Measurements from ENCODE around the gene ACAN. TPM values are rescaled to one million over a fixed set of nuclear protein-coding genes. Genes with fewer than 3 reads are reported as not detected.

The ACAN gene
- total and polyA plus RNA-seq, 2 of the 8 experiments (the other 6 are each of a cell fraction or from before 2014, with no cell fraction given) = 0.71 to 0.73 TPM

GRCh38 chr15:88871313-88871712 lies 68.1 kb downstream of the ACAN start:
- POLR2A ChIA-PET (ENCODE audit: partially characterized antibody) = interaction anchor here (1.2 to 1.6 kb wide), 2 partner anchors 26 to 127 kb away, joined by 3 to 5 read pairs; no protein-coding TSS in a partner anchor
- H3K4me2 ChIP-seq (ENCODE audit: insufficient read depth in 1 of 2, low read depth in 2 of 2, low read length in 2 of 2) = no peak overlapping the region
- FAIRE-seq = no peak
- no peak overlapping the region for H2BK20ac ChIP-seq (ENCODE audit: low read length)
- no peak overlapping the region for H2BK5ac ChIP-seq (ENCODE audit: low read depth, low read length)
- no peak for DNase-seq (ENCODE audit: low read depth in 1 of 2, low spot score in 2 of 2)
- CTCF ChIA-PET (ENCODE audit: partially characterized antibody) = interaction anchor here (0.7 to 4.3 kb wide), 13 partner anchors 7 to 487 kb away, joined by 3 to 36 read pairs (median 4); no protein-coding TSS in a partner anchor
- H3K23ac ChIP-seq (ENCODE audit: insufficient read length) = no peak overlapping the region
- no peak overlapping the region for H2BK15ac ChIP-seq (ENCODE audit: low read length)
- H3K36me3 ChIP-seq (ENCODE audit: control insufficient read depth in 2 of 4, insufficient read depth in 4 of 4, low read length in 3 of 4) = peaks cover 0 to 3% (median 1%) of the 10 kb centered on the region in 4 experiments; a peak in 3 of 8 replicates
- WGBS, 2 experiments (ENCODE audit: extremely low coverage in 1 of 2, insufficient coverage in 1 of 2, insufficient read length in 1 of 2, insufficient replicate concordance in 2 of 2, low coverage in 1 of 2, low lambda C conversion rate in 2 of 2, missing lambda C conversion rate in 1 of 2) = 91% methylated on average over 12 of the region's 14 CpGs; no CpG with 5 or more reads in 1 of the 2 experiments
- no peak overlapping the region for H3K9ac ChIP-seq (replicated peaks in 1 of 4; ENCODE audit: extremely low read depth in 1 of 4, low read depth in 3 of 4, low read length in 3 of 4)
- no peaks in the 10 kb centered on the region for H3K79me1 ChIP-seq (ENCODE audit: low read depth, low read length)
- H3K27me3 ChIP-seq (replicated peaks in 1 of 4; ENCODE audit: control insufficient read depth in 3 of 4, extremely low read depth in 1 of 4, insufficient read depth in 3 of 4, low read length in 3 of 4) = no peaks in the 10 kb centered on the region
- no peak overlapping the region; the same call in 1 of the 2 replicates for H4K8ac ChIP-seq (ENCODE audit: extremely low read depth, insufficient read depth, low read length)
- TF ChIP-seq SIRT6 (IDR thresholded peaks at IDR 0.05; ENCODE audit: low read length) (no peak), EP300 (IDR thresholded peaks at IDR 0.05; ENCODE audit: borderline replicate concordance in 1 of 2, low read depth in 2 of 2, low read length in 2 of 2) (no peak)
- no peak overlapping the region for H3K14ac ChIP-seq (ENCODE audit: insufficient read length)
- no peak overlapping the region for H4K5ac ChIP-seq (ENCODE audit: insufficient read length, low read depth, low read length)
- no peak overlapping the region for H2AK5ac ChIP-seq (ENCODE audit: low read depth, low read length)
- peaks cover 0 to 4% (median 1%) of the 10 kb centered on the region in 4 experiments; a peak in 2 of 7 replicates for H3K4me1 ChIP-seq (replicated peaks in 1 of 4; ENCODE audit: control insufficient read depth in 3 of 4, insufficient read depth in 4 of 4, low read length in 3 of 4)
- H3K79me2 ChIP-seq (ENCODE audit: control insufficient read depth in 1 of 2, insufficient read depth in 2 of 2, low read length in 2 of 2) = no peaks in the 10 kb centered on the region
- no peak overlapping the region for H3K56ac ChIP-seq (replicated peaks; ENCODE audit: insufficient read length, low read depth, low read length)
- H4K20me1 ChIP-seq (replicated peaks in 1 of 2; ENCODE audit: control insufficient read depth in 1 of 2, insufficient read depth in 2 of 2, low read length in 2 of 2) = no peaks in the 10 kb centered on the region
- no peak overlapping the region for H3K4ac ChIP-seq (replicated peaks; ENCODE audit: insufficient read length, low read depth, low read length)
- H2AFZ ChIP-seq (ENCODE audit: low read length) = no peak overlapping the region
- no peak overlapping the region for H2BK120ac ChIP-seq (replicated peaks; ENCODE audit: low read depth, low read length)
- no peak overlapping the region for H3K4me3 ChIP-seq (ENCODE audit: extremely low read depth in 1 of 4, insufficient read depth in 2 of 4, low read depth in 3 of 4, low read length in 4 of 4)
- H3K27ac ChIP-seq (ENCODE audit: low read depth, low read length) = no peak overlapping the region
- H4K91ac ChIP-seq (replicated peaks; ENCODE audit: insufficient read length, low read length) = no peak overlapping the region
- H2BK12ac ChIP-seq (ENCODE audit: low read depth, low read length) = no peak overlapping the region
- no peaks in the 10 kb centered on the region for H3K23me2 ChIP-seq (ENCODE audit: low read depth, low read length)
- no peaks in the 10 kb centered on the region for H3K9me3 ChIP-seq (ENCODE audit: insufficient read depth in 2 of 2, low read depth in 1 of 2, low read length in 1 of 2)
- H3K18ac ChIP-seq (ENCODE audit: extremely low read depth, low read length) = no peak overlapping the region; the same call in 1 of the 2 replicates
